GM18870 (cell line): ENCODE results near the gene SNTG2.
"Not testable (repeated sequence)": the region's sequence is repeated elsewhere in the genome, so short reads cannot be mapped to it uniquely, and the experiment has no call there.

Experiments
- ATAC-seq: cut with Tn5 transposase; IDR thresholded peaks from one replicate; pipeline ENCODE4 v1.9.1; 2021; ENCODE audit warnings: moderate library complexity; ENCODE audit not compliant: unreplicated experiment

Gene SNTG2

DNA sequence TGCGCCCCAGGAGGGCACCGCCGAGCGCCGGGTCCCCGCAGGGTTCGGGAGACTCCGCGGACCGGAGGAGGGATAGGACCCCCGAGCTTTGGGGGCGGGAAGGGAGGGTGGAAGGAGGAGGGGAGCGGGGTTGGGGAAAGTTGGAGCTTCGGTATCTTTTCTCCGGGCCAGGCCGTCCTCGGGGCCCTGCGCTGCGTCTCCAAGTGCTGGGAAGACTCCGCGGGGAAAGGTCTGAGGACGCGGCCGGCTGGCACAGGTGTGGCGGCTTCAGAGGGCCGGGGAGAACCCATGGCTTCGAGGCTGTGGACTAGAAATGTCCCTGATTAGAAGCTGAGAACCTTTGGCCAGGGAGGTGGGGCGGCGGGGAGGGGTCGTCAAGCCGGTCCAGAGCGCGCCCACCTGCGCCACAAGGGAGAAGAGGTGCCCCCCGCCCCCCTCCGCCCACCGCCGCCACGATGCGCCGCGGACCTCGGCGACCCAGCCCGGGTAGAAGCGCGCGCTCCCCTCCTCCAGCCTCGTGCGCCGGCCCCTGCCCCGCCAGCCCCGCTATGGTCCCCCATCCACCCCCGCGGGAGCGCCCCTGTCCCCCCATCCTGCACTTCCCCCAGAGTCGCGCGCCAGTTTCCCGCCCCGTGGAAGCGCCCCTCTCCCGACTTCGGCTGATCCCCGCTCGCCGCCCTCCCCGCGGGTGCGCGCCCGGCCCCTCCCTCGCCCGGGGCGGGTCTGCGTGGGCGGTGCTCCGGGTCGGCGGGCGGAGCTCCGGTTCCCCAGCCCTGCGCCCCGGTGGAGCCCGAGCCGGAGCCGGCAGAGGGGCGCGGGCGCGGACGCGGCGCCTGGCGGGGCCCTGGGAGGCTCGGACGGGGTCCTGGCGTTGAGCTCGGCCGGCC, at the start of gene SNTG2:
Gene SNTG2 (plus strand): TSS at position 770 of the 887 bp plus-strand sequence. CDS start 148 bp downstream, outside the sequence.
- ATAC-seq: no peak

- no peak for ATAC-seq
Measured at GRCh38 chr2:902584-902983, 48.1 kb upstream of the SNTG2 start.

DNA sequence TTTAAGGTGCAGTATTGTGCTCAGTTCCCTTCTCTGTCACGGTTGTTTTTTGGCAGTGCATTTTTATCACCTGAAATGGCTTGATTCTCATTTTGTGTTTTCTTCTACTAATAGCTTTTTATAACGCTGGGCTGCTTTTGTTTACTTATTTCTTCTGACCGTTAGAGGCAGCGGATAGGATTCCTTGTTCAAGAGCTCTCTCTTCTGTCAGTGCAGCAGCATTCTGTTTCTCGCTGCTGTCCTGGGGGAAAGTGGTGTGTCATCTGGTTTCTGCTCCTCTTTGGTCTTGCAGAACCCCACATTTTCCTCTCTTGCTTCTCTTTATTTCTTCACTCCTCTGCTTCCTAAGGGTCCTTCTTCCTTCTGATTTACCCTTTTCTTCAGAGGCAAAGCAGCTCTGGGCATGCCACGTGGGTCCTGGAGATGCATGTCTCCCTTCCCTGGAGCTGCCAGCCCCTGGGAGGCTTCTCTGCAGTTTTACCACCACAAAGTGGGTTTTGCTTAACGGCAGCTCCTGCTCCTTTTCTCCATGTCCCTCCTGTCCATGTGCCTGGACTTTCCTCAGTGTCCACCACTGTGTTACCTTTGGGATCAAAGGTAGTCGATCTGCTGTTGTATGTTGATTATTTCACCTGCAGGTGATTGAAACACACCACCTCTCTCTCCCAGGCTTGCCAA, 47.3 kb upstream of the SNTG2 start:
- ATAC-seq: no peak

DNA sequence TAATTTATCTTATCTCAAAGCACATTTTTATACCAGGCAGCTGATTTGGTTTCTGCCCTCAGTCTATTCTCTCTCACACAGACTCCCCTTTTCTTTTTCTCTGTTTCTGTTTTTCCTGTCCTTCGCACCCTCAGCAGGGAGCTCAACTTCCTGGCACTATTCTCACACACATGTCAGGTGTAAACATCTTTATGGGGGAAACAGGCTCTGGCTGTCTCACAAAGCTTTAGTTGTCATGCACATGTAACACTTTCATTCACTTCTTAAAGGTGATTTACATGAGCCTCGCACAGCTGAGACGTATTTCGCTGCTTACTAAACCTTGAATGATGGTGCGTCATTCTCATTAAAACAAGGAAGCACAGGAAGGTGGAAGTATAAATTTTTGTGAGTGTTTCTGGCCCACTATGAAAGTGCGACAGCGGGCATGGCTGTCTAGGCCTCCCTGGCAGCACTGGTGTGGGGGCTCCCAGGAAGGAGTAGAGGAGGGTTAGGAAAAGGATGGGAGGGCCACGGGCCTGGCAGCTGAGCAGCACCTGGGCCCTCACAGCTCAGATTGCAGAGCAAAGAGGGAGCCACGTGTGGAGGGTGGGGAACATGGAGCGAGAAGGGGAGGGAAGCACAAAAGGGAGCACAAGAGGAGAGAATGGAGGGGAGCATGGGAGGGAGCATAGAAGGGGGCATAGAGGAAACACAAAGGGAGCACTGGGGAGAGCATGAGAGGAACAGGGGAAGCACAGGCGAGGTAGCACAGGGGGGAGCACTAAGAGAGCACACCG, 46.2 kb upstream of the SNTG2 start:
- ATAC-seq: no peak

DNA sequence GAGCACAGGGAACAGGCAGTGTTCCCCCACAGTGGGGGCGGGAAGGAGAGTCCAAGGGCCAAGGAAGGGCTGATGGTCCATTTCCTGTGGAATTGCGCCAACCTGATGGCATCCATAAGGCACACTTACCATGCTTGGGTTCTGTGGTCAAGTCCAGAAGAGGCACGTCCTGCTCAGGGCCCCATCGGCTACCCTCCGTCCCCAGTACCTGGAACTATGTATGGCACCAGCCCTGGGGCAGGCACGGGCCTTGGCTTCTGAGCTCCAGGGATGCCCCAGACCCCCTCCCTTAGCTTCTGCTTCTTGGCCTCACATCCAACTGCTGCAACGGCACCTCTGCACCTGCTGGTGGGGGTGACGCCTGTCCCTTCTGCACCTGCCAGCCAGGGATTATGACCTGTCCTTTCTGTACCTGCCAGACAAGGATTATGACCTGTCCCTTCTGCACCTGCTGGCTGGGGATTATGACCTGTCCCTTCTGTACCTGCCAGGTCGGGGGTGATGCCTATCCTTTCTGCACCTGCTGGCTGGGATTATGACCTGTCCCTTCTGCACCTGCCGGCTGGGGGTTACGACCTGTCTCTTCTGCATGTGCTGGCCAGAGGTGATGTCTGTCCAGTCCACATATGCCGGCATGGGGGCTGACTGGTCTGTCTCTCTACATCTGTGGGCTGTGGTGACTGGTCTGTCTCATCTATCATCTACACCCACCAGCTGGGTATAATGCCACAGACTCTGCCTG, 45.4 kb upstream of the SNTG2 start:
- ATAC-seq: no peak

- ATAC-seq: no peak
Measured at GRCh38 chr2:905833-906140, 44.9 kb upstream of the SNTG2 start.

DNA sequence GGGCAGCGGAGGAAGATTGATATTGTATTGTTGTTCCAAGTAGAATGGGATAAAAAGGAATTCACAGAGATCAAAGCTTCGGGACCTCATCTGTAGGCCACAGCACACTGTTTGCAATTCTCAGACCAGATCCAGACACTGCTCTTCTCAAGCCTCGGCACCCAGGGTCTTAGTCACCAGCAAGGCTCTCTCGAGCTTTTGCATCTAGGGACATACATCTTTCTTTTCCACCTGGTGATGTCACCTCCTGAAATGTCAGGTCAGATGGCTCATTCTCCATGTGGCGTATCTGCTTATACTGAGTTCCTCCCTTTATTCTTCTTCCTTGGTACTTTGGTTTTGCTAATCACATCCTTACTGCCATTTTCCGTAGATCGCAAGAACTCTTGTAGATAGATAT, 42.9 kb upstream of the SNTG2 start:
- no peak for ATAC-seq

DNA sequence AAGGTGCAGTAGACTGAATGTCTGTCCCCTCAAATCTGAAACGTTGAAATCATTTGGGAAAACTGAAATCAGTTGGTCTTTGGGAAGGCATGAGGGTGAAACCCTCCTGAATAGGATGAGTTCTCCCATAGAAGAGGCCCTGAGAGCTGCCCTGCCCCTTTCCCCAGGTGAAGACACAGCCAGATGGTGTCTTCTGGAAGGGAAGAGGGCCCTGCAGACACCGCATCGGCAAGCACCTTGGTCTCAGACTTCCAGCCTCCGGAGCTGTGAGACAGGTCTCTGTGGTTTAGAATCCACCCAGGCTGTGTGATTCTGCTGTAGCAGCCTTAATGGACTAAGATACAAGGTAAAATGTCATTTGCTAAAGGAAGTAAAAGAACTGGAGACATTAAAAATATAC, 42.1 kb upstream of the SNTG2 start:
- ATAC-seq: no peak

DNA sequence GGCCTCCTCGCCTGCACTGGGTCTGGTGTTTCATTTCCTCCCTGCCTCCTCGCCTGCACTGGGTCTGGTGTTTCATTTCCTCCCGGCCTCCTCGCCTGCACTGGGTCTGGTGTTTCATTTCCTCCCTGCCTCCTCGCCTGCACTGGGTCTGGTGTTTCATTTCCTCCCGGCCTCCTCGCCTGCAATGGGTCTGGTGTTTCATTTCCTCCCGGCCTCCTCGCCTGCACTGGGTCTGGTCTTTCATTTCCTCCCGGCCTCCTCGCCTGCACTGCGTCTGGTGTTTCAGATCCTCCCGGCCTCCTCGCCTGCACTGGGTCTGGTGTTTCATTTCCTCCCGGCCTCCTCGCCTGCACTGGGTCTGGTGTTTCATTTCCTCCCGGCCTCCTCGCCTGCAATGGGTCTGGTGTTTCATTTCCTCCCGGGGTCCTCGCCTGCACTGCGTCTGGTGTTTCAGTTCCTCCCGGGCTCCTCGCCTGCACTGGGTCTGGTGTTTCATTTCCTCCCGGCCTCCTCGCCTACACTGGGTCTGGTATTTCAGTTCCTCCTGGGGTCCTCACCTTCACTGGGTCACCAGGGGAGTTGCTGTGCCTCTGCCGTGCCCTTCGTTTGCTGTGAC, 40.8 kb upstream of the SNTG2 start:
- ATAC-seq: not testable (repeated sequence)

GRCh38 chr2:910698-911097, 40.0 kb upstream of the SNTG2 start:
- no peak for ATAC-seq

DNA sequence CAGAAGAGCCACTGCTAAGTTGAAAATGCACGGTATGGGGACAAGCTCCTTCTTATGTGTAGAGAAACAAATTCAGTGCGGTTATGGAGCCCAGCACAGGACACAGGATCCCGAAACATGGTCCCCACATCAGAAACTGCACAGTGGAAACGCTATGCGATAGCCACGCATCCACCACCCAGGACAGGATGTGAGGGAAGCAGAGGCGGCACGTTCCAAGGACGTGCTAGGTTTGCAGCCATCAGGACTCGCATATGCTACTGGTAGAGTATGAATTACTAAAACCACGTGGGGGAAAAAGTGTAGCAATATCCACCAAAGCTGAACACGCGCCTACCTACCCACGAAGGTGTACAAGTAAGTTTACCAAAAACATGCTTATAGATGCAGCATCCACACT, 34.7 kb upstream of the SNTG2 start:
- ATAC-seq: no peak

GRCh38 chr2:916935-917334, 33.7 kb upstream of the SNTG2 start:
- ATAC-seq: no peak

GRCh38 chr2:919672-920071, 31.0 kb upstream of the SNTG2 start:
- ATAC-seq: no peak

DNA sequence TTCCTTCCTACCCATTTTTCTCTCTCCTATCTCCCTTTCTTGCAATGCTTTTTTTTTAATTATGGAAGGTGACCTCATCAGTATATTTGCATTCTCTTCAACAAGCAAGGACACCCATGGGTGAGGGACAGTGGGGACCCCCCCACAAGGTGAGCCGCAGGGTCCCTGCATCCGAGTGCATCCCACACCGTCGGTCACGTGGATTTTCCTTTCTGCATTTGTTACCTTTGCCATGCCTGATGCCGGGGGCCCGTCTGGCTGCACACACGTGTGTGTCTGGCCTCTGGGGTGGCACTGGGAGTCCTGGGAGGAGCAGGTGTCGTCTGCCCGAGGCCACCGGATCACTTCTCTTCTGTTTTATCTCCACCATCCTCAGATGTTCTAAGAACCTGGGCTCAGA, 30.1 kb upstream of the SNTG2 start:
- ATAC-seq: no peak

DNA sequence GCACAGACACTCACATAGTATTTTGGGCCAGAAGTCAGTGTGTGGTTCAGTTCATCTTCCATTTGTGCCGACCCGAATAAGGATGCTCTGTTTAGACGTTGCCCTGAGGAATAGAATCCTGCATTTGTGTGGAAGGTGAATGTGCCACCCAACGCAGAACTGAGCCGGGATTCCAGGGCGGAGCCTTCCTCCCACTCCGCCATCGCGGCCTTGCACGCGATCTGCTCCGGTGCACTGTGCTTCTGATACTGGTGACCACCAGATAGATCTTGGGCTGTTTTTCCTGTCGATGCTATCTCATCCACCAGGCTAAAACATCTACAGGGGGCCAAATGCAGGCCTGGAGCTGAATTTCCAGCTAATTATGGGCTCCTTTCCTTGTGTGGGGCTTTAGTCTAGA, 29.6 kb upstream of the SNTG2 start:
- ATAC-seq: no peak

DNA sequence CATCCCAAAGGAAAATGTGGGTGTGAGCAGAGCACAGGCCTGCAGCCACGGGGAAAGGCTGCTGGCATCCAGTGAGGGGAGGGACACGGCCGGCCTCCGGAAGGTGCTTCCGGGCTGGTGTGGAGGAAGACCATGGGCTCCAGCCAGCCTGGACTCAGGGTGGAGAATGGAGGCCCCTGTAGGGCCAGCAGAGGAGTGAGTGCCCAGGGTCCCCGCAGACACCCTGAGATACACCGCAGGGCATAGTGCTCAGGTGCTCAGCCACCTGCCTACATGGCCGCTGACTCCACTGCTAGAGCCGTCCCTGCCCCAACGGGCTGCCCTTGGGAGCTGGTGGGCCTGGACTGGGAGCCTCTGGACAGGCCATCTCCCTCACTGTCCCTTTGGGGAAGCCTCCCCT, 28.5 kb upstream of the SNTG2 start:
- ATAC-seq: no peak

GRCh38 chr2:923832-924601, 26.6 kb upstream of the SNTG2 start:
- ATAC-seq: no peak

GRCh38 chr2:924701-925100, 25.9 kb upstream of the SNTG2 start:
- ATAC-seq: no peak

DNA sequence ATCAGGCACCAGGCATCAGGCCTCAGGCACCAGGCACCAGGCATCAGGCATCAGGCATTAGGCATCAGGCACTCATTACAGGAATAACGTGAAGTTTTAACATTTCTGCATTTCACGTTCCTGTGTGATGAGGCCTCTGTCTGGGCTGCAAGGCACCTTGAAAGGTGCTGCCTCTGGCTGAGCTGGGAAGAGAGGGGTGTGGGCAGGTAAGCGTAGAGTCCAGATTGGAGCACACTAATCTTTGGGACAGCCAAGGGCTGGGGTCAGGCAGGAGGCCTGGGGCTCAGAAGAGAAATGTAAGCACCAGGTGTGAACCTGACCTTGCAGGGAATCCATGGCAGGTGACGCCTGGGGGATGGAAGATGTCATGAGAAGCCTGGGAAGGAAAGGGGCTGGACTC, 25.3 kb upstream of the SNTG2 start:
- ATAC-seq: no peak

GRCh38 chr2:925711-926110, 24.9 kb upstream of the SNTG2 start:
- no peak for ATAC-seq
